ENCODE results near the gene RHOT2.

RHOT2 gene

DNA sequence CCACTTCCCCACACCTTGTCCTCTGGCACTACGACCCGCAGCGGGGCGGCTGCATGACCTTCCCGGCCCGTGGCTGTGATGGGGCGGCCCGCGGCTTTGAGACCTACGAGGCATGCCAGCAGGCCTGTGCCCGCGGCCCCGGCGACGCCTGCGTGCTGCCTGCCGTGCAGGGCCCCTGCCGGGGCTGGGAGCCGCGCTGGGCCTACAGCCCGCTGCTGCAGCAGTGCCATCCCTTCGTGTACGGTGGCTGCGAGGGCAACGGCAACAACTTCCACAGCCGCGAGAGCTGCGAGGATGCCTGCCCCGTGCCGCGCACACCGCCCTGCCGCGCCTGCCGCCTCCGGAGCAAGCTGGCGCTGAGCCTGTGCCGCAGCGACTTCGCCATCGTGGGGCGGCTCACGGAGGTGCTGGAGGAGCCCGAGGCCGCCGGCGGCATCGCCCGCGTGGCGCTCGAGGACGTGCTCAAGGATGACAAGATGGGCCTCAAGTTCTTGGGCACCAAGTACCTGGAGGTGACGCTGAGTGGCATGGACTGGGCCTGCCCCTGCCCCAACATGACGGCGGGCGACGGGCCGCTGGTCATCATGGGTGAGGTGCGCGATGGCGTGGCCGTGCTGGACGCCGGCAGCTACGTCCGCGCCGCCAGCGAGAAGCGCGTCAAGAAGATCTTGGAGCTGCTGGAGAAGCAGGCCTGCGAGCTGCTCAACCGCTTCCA, 34.4 kb upstream of the RHOT2 start:
- no peak for DNase-seq (ENCODE audit: extremely low spot score)
- TF ChIP-seq, protein P1, sequence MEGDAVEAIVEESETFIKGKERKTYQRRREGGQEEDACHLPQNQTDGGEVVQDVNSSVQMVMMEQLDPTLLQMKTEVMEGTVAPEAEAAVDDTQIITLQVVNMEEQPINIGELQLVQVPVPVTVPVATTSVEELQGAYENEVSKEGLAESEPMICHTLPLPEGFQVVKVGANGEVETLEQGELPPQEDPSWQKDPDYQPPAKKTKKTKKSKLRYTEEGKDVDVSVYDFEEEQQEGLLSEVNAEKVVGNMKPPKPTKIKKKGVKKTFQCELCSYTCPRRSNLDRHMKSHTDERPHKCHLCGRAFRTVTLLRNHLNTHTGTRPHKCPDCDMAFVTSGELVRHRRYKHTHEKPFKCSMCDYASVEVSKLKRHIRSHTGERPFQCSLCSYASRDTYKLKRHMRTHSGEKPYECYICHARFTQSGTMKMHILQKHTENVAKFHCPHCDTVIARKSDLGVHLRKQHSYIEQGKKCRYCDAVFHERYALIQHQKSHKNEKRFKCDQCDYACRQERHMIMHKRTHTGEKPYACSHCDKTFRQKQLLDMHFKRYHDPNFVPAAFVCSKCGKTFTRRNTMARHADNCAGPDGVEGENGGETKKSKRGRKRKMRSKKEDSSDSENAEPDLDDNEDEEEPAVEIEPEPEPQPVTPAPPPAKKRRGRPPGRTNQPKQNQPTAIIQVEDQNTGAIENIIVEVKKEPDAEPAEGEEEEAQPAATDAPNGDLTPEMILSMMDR (IDR thresholded peaks at IDR 0.05; ENCODE audit: control extremely low read depth, extremely low read depth, low read depth, missing control alignments), result no peak
- CTCF ChIA-PET, result no interaction called here
- POLR2A ChIA-PET, result no interaction called here

- ChIA-PET POLR2A (no interaction called here), CTCF (no interaction called here)
- no peak for DNase-seq (ENCODE audit: extremely low spot score)
- TF ChIP-seq, protein P1 (IDR thresholded peaks at IDR 0.05; ENCODE audit: control extremely low read depth, extremely low read depth, low read depth, missing control alignments), result no peak
Measured at GRCh38 chr16:634051-634670, 33.8 kb upstream of the RHOT2 start.

DNA sequence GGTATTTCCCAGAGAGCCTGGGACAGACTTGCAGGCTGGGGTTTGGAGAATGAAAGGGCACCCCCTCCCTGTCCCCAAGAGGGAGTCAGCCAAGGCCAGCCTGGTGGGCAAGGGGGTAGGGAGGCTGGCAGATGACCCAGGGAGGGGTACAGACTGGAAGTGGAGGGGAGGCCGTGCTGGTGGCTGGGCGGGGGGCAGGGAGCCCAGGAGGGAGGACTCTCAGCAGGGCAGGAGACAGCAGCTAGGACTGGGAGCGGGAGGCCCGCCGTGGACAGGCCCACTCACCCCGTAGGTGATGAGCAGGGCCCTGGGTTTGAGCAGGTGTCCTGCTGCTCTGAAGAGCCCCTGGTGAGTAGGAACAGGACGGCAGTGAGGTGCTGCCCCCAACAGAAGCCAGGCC, 32.9 kb upstream of the RHOT2 start:
- POLR2A ChIA-PET, result no interaction called here
- CTCF ChIA-PET, result no interaction called here
- no peak for DNase-seq (ENCODE audit: extremely low spot score)
- TF ChIP-seq, protein P1 (IDR thresholded peaks at IDR 0.05; ENCODE audit: control extremely low read depth, extremely low read depth, low read depth, missing control alignments), result no peak

DNA sequence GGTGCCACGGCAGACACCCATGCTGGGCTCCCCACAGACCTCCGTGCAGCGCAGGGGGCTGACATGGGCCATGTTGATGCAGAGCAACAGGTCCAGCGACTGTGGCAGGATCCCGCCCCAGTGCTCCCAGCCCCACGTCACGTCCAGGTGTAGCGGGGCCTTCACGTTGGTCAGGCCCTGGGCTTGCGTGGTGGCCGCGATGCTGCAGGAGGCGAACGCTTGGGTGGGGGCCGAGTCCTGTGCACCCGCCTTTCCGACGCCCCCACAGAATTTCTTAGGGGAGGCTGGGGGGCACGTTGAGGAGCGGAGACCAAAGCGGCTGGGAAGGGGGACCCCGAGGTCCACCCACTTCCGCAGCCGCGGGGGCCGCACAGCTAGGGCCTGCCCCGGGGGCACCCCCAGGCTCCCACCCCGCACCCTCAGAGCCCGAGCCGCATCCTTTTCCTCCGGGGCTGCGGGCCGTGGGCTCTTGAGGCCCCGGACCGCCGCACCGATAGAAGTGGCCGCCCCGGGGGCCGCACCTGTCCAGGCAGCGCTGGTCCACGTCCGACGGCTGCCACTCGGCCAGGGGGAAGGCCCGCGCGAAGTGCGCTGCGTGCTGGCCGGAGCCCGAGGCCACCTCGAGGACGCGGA, 32.2 kb upstream of the RHOT2 start:
- DNase-seq (ENCODE audit: extremely low spot score), result no peak
- CTCF ChIA-PET, result interaction anchor here (1.1 to 2.5 kb wide), 2 partner anchors 13 to 26 kb away, joined by 3 to 13 read pairs; partner anchors contain the start of gene WDR90
- TF ChIP-seq, protein P1 (IDR thresholded peaks at IDR 0.05; ENCODE audit: control extremely low read depth, extremely low read depth, low read depth, missing control alignments), result no peak
- POLR2A ChIA-PET, result interaction anchor here (0.7 kb wide), 1 partner anchor 15 kb away, joined by 4 read pairs; no protein-coding TSS in a partner anchor

DNA sequence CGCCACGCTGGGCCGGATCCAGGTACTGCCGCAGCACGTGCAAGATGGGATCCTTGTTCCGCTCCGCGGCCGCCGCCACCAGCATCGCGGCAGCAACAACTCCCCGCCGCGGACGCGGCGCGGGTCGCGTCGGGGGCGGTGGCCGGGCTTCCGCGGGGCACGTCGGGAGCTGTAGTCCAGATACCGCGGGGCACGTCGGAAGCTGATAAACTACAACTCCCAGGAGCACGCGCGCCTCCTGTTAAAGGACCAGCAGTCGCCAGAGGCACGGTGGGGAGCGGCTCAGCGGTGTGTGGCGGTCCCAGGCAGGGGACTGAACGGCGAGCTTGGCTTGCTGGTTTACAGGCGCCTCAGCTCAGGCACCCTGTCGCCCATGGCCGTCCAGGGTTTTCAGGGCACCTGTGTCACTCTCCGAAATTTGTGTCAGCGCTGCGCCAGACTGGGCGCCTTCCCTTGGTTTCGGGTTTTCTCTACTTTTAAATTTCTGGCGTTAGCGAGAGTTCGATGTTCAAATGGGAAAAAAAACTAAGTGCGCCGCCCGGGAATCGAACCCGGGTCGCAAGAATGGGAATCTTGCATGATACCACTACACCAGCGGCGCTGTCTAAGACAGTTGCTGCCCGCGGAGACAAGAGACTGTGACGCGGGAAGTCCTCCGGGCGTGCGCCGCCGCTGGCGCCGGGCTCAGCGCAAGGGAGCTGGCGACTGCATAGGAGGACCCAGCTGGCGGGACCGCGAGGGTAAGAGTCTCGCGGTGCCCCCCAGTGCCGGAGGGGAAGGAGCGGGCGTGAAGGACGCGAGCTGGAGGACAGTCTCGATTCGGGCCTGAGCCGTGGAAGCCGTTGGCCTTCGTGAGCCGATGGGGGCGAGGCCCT, 31.5 kb upstream of the RHOT2 start, which contains the start of gene METTL26:
Gene METTL26, minus strand, starts transcription at position 100 of the 875 bp plus-strand sequence. Its CDS starts 15 bp downstream, at position 85.
- ChIA-PET CTCF (interaction anchor here (0.6 to 2.5 kb wide), 4 partner anchors 9 to 1069 kb away, joined by 3 to 13 read pairs (median 4); partner anchors contain the start of genes MAPK8IP3 and WDR90), POLR2A (interaction anchor here (0.7 kb wide), 1 partner anchor 15 kb away, joined by 4 read pairs; no protein-coding TSS in a partner anchor)
- peak; percentile 96 for DNase-seq (ENCODE audit: extremely low spot score)

More for the DNA sequence above, 31.5 kb upstream of the RHOT2 start, which contains the start of gene METTL26:
- TF ChIP-seq, protein P1 (IDR thresholded peaks at IDR 0.05; ENCODE audit: control extremely low read depth, extremely low read depth, low read depth, missing control alignments), result no peak

Data from GM10248 (cell line).